HUES64 (cell line): ENCODE results near the gene CERS3.

Experiments
- H3K27ac ChIP-seq: 2 replicates; pipeline ENCODE4 v1.7.0; 2013; ENCODE audit warnings: low read depth, low read length, inconsistent platforms
- H3K27me3 ChIP-seq: 2 replicates; pipeline ENCODE4 v1.6.1; 2013; ENCODE audit warnings: mild to moderate bottlenecking, low read length; ENCODE audit not compliant: insufficient read depth
- H3K36me3 ChIP-seq: 2 replicates; pipeline ENCODE4 v1.6.1; 2013; ENCODE audit warnings: mild to moderate bottlenecking, low read length; ENCODE audit not compliant: insufficient read depth
- H3K4me1 ChIP-seq: 2 replicates; pipeline ENCODE4 v1.6.1; 2013; ENCODE audit warnings: mild to moderate bottlenecking, low read length, moderate library complexity; ENCODE audit not compliant: insufficient read depth
- H3K4me3 ChIP-seq: 2 replicates; pipeline ENCODE4 v1.5.1; 2013; ENCODE audit warnings: mild to moderate bottlenecking, low read length, moderate library complexity
- H3K9ac ChIP-seq: 2 replicates; pipeline ENCODE4 v1.6.1; 2013; ENCODE audit warnings: mild to moderate bottlenecking, low read depth, low read length
- H3K9me3 ChIP-seq: 2 replicates; pipeline ENCODE4 v1.6.1; 2013; ENCODE audit warnings: low read depth, low read length; ENCODE audit not compliant: insufficient read depth
- WGBS: fragments of 150-250, 120-280 bp; methylation state at CpG from one replicate; pipeline ENCODE4 v1.1.7; 2013; ENCODE audit warnings: missing lambda C conversion rate; 5-methylcytosine and 5-hydroxymethylcytosine counted together

CERS3 gene

DNA sequence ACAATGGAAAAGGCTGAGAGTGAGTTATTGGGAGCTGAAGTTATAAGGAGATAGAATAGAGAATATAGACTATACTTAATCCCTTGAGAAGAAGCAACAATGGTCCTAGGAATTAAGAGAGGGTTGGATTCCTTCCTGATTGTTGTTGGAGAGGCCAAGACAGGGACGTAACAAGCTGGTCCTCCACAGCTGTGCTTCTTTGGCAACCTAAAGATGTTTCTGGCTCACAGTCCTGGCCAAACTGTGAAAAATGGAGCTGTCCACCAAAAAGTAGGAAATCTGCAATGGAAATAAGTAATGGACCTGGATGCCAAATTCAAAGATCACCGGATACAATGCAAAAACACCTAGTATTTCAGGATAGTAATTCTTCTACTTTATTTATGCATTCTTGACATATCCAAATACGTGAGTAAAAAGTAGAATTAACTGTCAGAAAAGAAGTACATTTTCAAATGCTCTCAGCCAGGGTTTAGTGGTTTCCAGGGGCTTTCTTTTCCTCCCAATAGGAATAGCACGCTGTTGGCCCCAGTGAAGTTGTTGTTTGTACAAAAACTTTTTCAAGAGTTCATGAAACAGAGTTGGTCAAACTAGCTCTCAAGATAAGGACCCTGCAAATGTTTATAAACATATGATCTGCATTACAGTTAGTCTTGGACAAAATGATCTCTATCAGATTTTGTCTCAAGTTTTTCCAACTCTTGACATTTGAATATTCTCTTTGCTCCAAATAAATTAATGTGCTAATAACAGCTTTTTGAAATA is 28.3 kb downstream of the CERS3 start:
- H3K36me3 ChIP-seq = no peaks in the 10 kb centered on the region
- WGBS = 86% methylated on average over 2 of the region's 4 CpGs
- H3K4me3 ChIP-seq = no peak overlapping the region

DNA sequence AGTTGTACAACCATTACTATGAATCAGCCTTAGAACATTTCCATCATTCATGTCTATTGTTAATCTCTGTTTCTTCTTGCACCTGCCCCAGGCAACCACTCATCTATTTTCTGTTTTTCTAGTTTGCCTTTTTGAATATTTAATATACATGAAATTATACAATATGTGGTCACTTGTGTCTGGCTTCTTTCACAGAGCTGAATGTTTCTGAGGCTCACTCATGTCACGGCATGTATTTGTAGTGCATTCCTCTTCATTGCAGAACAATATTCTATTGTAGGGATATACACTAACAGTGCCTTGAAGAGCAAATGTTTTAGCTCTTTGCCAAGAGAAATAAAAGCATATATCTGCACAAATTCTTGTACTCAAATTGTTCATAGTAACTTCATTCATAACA is 32.9 kb downstream of the CERS3 start:
- Histone ChIP-seq H3K4me3 (no peak overlapping the region), H3K9me3 (no peaks in the 10 kb centered on the region), H3K4me1 (no peaks in the 10 kb centered on the region), H3K9ac (no peak overlapping the region), H3K27ac (no peak overlapping the region), H3K36me3 (no peaks in the 10 kb centered on the region), H3K27me3 (no peaks in the 10 kb centered on the region)
- WGBS = no CpG with 5 or more reads among the region's 1 CpG

More for the DNA sequence above, 28.3 kb downstream of the CERS3 start:
- no peak overlapping the region for H3K27ac ChIP-seq
- H3K9me3 ChIP-seq = no peaks in the 10 kb centered on the region
- H3K4me1 ChIP-seq = no peaks in the 10 kb centered on the region
- no peak overlapping the region for H3K9ac ChIP-seq
- no peaks in the 10 kb centered on the region for H3K27me3 ChIP-seq

DNA sequence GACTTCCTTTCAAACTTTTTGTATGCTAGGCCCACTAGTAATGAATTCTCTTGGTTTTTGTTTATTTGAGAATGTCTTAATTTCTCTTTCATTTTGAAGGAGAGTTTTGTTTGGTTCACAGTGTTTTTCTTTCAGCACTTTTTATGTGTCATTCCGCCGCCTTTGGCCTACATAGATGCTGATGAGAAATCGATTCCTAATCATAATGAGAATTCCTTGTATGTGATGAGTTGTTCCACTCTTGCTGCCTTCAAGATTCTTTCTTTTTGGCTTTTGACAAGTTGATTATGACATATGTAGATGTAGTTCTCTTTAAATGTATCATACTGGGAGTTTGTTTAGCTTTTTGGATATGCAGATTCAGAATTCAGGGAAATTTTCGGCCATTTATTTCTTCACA is 35.5 kb downstream of the CERS3 start:
- Histone ChIP-seq H3K27me3 (no peaks in the 10 kb centered on the region), H3K4me1 (no peaks in the 10 kb centered on the region), H3K9me3 (no peaks in the 10 kb centered on the region), H3K9ac (no peak overlapping the region), H3K36me3 (no peaks in the 10 kb centered on the region), H3K4me3 (no peak overlapping the region), H3K27ac (no peak overlapping the region)
- WGBS = 93% methylated on average over 3 of the region's 4 CpGs

DNA sequence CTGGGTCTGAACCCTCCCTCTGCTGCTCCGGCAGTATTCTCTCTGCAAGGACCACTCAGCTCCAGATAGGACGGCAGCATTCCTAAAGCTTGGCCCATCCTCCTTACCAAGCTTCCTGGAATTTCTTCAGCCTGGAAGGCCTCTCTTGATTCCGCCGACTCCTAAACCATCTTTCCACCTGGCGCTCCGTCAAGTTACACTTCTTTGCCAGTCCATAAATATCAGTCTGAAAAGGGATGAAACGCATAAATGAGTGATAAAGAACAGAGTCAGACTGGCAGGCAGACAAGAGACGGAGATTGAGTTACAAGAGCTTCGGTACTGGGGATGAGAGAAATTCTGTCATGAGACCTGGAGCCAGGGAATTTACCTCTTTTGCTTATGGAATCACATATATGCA is 44.3 kb downstream of the CERS3 start:
- Histone ChIP-seq H3K9ac (no peak overlapping the region), H3K9me3 (peaks cover under 1% of the 10 kb centered on the region; the same call in 1 of the 2 replicates), H3K27me3 (no peaks in the 10 kb centered on the region), H3K4me1 (no peaks in the 10 kb centered on the region), H3K4me3 (no peak overlapping the region), H3K27ac (no peak overlapping the region), H3K36me3 (no peaks in the 10 kb centered on the region)
- 95% methylated on average over 9 of the region's 9 CpGs for WGBS

DNA sequence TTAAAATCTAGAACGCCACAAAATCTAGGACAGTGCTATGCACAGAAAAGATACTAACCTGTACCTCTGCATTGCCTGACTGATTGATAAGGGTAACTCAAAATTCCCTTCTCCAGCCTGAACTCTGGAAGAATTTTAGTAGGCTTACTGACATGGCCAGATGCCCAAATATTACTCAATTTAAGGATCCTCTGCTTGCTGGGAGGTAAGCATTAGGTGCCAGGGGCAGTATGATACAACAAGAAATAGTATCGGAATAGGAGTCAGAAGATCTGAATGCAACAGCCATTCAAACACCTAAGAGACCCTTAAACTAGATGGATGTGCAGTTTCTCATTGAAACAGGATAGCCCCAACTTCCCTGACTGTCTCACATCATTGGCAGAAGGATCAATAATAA is 45.4 kb downstream of the CERS3 start:
- 86% methylated on average over 2 of the region's 2 CpGs for WGBS
- Histone ChIP-seq H3K27me3 (no peaks in the 10 kb centered on the region), H3K36me3 (no peaks in the 10 kb centered on the region), H3K4me3 (no peak overlapping the region), H3K4me1 (no peaks in the 10 kb centered on the region), H3K9ac (no peak overlapping the region), H3K27ac (no peak overlapping the region), H3K9me3 (peaks cover 11% of the 10 kb centered on the region)

DNA sequence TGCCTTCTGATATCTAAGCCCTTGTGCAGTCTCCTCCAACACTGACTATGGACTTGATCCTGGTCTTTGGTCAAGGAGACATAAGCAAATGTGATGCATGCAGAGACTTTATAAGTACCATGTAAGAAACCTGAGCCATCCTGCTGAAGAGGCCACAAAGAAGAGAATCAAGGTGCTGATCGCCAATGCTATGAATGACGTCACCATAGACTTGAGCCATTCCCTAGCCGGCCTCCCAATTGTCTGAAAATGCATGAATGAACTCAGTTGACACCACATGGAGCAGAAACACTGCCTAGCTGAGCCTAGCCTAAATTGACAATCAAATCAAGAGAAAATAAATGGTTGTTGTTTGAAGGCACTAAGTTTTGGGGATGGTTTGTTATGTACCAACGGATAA is 51.9 kb downstream of the CERS3 start:
- no peaks in the 10 kb centered on the region for H3K36me3 ChIP-seq
- no peaks in the 10 kb centered on the region for H3K27me3 ChIP-seq
- 95% methylated on average over 4 of the region's 4 CpGs for WGBS
- no peak overlapping the region for H3K4me3 ChIP-seq
- no peak overlapping the region for H3K9ac ChIP-seq
- peaks cover 27% of the 10 kb centered on the region for H3K9me3 ChIP-seq
- no peaks in the 10 kb centered on the region for H3K4me1 ChIP-seq
- no peak overlapping the region for H3K27ac ChIP-seq

DNA sequence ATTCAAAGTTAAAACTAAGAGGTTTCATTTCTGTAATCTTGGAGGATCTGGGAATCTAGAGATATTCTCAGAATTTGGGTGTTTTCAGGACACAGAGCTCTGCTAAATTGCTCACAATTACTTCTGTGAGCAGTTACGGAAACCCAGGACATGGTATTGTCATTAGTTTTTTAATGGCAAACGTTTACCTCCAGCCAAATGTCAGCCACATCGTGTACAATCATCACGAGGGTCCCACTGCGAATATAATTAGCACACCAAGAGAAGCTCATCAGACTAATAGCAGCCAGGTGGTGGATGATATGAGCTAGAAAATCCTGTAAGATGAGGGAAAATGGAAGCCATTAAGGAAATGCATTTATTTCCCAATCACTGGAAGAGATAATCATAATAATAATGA is 56.0 kb downstream of the CERS3 start:
- H3K9me3 ChIP-seq = peaks cover 10% of the 10 kb centered on the region
- H3K4me1 ChIP-seq = no peaks in the 10 kb centered on the region
- H3K27me3 ChIP-seq = no peaks in the 10 kb centered on the region
- WGBS = 93% methylated on average over 5 of the region's 5 CpGs
- H3K27ac ChIP-seq = no peak overlapping the region
- no peak overlapping the region for H3K4me3 ChIP-seq
- no peaks in the 10 kb centered on the region for H3K36me3 ChIP-seq
- no peak overlapping the region for H3K9ac ChIP-seq

DNA sequence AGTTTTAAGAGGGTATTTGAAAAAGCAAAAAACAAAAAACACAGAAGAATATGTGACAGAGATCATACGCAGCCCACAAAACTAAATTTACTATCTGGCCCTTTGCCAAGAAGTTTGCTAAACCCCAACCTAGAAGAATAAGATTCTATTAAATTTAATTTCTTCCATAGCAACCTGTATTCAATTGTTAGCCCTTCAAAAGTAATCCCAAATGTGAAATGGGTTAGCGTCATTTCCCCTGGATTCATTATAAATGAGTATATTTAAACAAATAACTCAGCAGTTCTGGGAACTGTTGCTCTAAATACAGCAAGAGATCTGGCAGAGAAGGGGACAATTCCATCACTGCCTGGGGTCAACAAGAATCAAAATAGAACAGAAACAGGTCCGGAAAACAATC is 56.8 kb downstream of the CERS3 start:
- WGBS = 93% methylated on average over 1 of the region's 3 CpGs
- no peaks in the 10 kb centered on the region for H3K27me3 ChIP-seq
- H3K4me1 ChIP-seq = no peaks in the 10 kb centered on the region
- H3K36me3 ChIP-seq = no peaks in the 10 kb centered on the region
- H3K9me3 ChIP-seq = peaks cover 7% of the 10 kb centered on the region; the same call in 1 of the 2 replicates
- H3K9ac ChIP-seq = no peak overlapping the region
- H3K27ac ChIP-seq = no peak overlapping the region
- no peak overlapping the region for H3K4me3 ChIP-seq

DNA sequence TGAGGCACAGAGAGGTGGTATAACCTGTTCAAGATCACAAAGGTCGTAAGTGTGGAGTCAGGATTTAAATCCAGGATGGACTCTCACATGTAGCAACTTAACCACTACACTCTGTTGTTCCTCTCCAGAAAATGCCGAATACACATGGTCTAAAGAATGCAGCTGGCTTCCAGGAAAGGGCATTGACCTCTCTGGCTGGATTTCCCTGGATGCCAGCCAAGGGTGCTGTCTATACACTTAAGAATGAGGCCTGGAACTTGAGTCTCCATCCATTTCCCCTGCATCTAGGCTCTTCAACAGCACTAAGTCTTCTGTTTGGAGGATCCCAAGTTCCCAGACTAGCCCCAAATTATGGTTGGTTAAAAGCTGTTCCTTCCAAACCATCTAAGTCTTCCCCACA is 60.5 kb downstream of the CERS3 start:
- Histone ChIP-seq H3K9ac (no peak overlapping the region), H3K4me3 (no peak overlapping the region), H3K36me3 (no peaks in the 10 kb centered on the region), H3K27ac (no peak overlapping the region), H3K9me3 (no peaks in the 10 kb centered on the region; the same call in 1 of the 2 replicates), H3K27me3 (no peaks in the 10 kb centered on the region), H3K4me1 (no peaks in the 10 kb centered on the region)
- WGBS = 91% methylated on average over 2 of the region's 2 CpGs

DNA sequence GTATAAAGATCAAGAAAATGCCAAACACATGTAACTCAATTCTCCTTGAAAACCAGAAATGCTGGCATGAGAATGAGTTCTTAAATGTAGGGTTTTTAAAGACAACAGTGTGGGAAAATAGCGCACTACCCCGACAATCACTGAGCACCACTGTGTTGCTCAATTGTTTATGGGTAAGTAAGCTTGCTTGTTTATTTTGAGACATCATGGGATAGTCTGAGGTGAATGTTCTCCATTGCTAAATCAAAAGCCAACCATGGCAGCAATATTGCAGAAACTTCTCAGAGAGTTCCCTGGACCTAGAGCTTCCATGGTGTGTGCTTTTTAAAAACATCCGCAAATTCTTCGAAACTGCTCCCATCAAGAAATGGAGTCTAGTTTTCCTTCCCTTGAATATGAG is 62.7 kb downstream of the CERS3 start:
- Histone ChIP-seq H3K27ac (no peak overlapping the region), H3K4me3 (no peak overlapping the region), H3K27me3 (no peaks in the 10 kb centered on the region), H3K9ac (no peak overlapping the region), H3K36me3 (no peaks in the 10 kb centered on the region), H3K9me3 (no peaks in the 10 kb centered on the region), H3K4me1 (no peaks in the 10 kb centered on the region)
- 66% methylated on average over 4 of the region's 4 CpGs for WGBS

DNA sequence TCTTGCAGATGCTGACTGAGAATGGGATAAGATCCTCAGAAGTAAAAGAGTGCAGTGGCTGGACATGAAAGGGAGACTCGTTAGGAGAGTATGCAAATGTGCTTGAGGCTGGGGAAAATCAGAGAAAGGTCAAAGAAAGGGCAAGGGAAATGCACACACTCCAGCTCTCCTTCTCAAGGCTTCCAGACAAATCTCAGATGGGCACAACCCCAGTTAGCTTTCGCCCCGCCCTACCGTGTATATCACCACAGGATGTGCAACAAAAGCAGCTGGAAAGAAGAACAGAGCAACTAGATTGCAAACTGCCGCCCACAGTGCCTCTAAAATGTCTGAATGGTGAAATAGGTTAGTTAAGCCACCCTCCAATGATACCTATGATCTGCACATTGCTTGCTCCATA is 63.9 kb downstream of the CERS3 start:
- WGBS = 61% methylated on average over 5 of the region's 5 CpGs
- H3K36me3 ChIP-seq = no peaks in the 10 kb centered on the region
- no peaks in the 10 kb centered on the region for H3K27me3 ChIP-seq
- H3K9ac ChIP-seq = no peak overlapping the region
- no peaks in the 10 kb centered on the region for H3K4me1 ChIP-seq
- 0 out of 2 replicates have a peak, but pooled peaks cover under 1% of the 10 kb centered on the region for H3K9me3 ChIP-seq
- H3K4me3 ChIP-seq = no peak overlapping the region
- H3K27ac ChIP-seq = no peak overlapping the region

DNA sequence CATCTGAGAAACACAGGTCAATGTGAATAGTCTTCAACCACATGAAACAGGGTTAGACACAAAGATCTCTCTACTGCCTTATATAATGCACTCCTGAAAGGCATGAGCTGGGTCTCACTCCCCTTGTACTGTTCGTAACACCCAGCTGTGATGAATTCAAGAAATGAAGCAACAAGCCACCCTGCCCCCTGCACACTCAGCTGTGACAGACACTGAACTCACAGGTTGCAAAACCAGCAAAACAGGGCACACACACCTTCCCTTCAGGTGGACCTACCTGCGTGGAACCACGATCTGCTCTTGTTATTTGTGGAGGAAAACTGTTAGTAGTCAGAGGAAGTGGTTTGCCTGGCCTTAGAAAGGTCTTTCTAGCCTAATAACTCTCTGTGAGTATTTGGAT is 64.5 kb downstream of the CERS3 start:
- H3K27ac ChIP-seq = no peak overlapping the region
- H3K9me3 ChIP-seq = peaks cover 4% of the 10 kb centered on the region; the same call in 1 of the 2 replicates
- H3K4me3 ChIP-seq = no peak overlapping the region
- H3K9ac ChIP-seq = no peak overlapping the region
- no peaks in the 10 kb centered on the region for H3K36me3 ChIP-seq
- H3K27me3 ChIP-seq = no peaks in the 10 kb centered on the region
- no peaks in the 10 kb centered on the region for H3K4me1 ChIP-seq
- 91% methylated on average over 3 of the region's 3 CpGs for WGBS
